ENCODE data around the gene GSTM5.

DNA sequence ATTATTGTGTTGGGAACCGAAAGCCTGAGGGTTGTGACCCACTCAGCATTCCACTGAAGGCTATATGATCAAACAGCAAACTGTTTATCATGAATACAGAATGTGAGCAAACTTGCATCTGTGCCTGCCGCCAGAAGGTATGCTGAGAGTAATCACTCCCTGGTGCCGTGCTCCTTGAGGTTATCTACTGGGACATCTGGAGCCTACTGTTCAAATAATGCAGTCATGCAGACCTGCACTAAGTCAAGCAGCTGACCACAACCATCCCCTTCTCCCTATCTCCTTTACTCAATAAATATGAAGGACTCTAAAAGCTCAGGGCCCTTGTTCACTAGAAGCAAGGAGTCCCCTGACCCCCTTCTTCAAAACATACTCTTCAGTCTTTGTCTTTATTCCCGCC, 13.5 kb downstream of the GSTM5 start:
- TF ChIP-seq CTCF (IDR thresholded peaks at IDR 0.05): no peak
- no peak for TF ChIP-seq POLR2A (IDR thresholded peaks at IDR 0.05)

Measured in adrenal gland (tissue), 5 donors.